Uterus (tissue), 4 donors: ENCODE measurements around the gene ACTN1. TPM values are rescaled to one million over a fixed set of nuclear protein-coding genes. Genes with fewer than 3 reads are reported as not detected.

Experiments used
- DNase-seq, 2 donors: peaks; one replicate each; pipeline ENCODE4 v3.0.0-alpha.2; 2019 to 2020
- H3K27ac ChIP-seq, 2 donors: fragments of 200-600 bp; sonication (generic); 1 replicate in 1 of 2; 2 replicates in 1 of 2; pipeline ENCODE4 v1.5.1; 2016 to 2018
- H3K27me3 ChIP-seq, 2 donors: fragments of 200-600 bp; sonication (generic); one replicate each; pipeline ENCODE4 v1.5.1; 2018 to 2019; ENCODE audit warnings: control low read depth in 1 of 2
- H3K36me3 ChIP-seq, 2 donors: fragments of 200-600 bp; sonication (generic); one replicate each; pipeline ENCODE4 v1.5.1; 2019; ENCODE audit warnings: control low read depth in 1 of 2
- H3K4me1 ChIP-seq, 2 donors: fragments of 200-600 bp; sonication (generic); one replicate each; pipeline ENCODE4 v1.5.1; 2018 to 2019; ENCODE audit warnings: control low read depth in 1 of 2
- H3K4me3 ChIP-seq, 2 donors: fragments of 200-600 bp; sonication (generic); 1 replicate in 1 of 2; 2 replicates in 1 of 2; pipeline ENCODE4 v1.5.1; 2018 to 2019; ENCODE audit warnings: mild to moderate bottlenecking in 1 of 2
- H3K9me3 ChIP-seq, 2 donors: fragments of 200-600 bp; sonication (generic); one replicate each; pipeline ENCODE4 v1.5.1; 2019; ENCODE audit warnings: control low read depth in 1 of 2
- CTCF ChIP-seq, 4 experiments: fragments of 200-600 bp in 2 of 4; fragments of 450-650 bp in 2 of 4; sonication (generic) in 2 of 4; IDR thresholded peaks; one replicate each; pipeline ENCODE4 v1.5.1; 2016 to 2019; ENCODE audit warnings: antibody characterized with exemption in 4 of 4, mild to moderate bottlenecking in 2 of 4, moderate library complexity in 1 of 4
- POLR2A ChIP-seq, 2 donors: fragments of 450-650 bp; IDR thresholded peaks; one replicate each; pipeline ENCODE4 v1.6.1; 2016; ENCODE audit warnings: antibody characterized with exemption in 2 of 2, mild to moderate bottlenecking in 1 of 2, moderate library complexity in 1 of 2
- intact Hi-C: fragments of 100-400 bp; cut with DNase I; formaldehyde crosslinking; loops from one replicate; pipeline ENCODE4 v1.15.1; 2023; ENCODE audit warnings: low total_unique reads
- total RNA-seq, 4 donors: library from RNA; depleted of rRNA in 3 of 4; stranded (reverse); fragments of >200 nt in 3 of 4; gene quantifications; one replicate each; pipeline versions ENCODE4 v1.1.0 to v1.2.4, GENCODE V29; 2014 to 2023
- donor health status: DM: yes; HTN: yes; CAD: no.

The ACTN1 gene
- total RNA-seq, 4 donors from 2014 or later, result 147 to 538 (median 343) TPM

GRCh38 chr14:68942296-68943035 lies 36.6 kb downstream of the ACTN1 start:
- Histone ChIP-seq H3K9me3 (no peaks in the 10 kb centered on the region), H3K27ac (peak overlapping the region; percentile 93 to 95), H3K4me3 (no peak overlapping the region), H3K27me3 (no peaks in the 10 kb centered on the region), H3K4me1 (peaks cover 25 to 41% of the 10 kb centered on the region in 2 donors), H3K36me3 (no peaks in the 10 kb centered on the region)
- TF ChIP-seq POLR2A (IDR thresholded peaks at IDR 0.05) (no peak), CTCF (IDR thresholded peaks at IDR 0.05) (no peak)
- no peak for DNase-seq
- intact Hi-C loops, result loop anchor here (5.0 kb wide), 1 partner anchor 35 kb away; the partner anchor contains the start of gene ACTN1

DNA sequence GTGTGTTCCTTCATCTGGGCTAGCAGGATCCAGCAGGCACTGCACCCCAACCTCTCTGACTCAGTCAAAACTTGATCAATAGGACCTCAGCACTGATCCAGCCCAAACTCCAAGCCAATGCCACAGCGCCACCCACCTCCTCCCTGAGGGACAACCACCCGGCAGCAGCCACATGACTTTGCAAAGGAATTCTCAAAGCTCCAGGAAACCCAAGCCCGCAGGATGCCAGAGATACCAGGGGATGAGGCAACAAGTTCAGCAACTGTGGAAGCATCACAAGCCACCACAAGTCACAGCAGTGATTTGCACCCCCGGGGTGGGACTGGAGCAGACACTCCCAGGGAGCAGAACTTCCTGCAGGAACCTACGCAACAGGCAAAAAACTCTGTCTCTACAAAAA lies 37.3 kb downstream of the ACTN1 start:
- DNase-seq, result peak in 1 of 2 donors; percentile 55
- TF ChIP-seq POLR2A (IDR thresholded peaks at IDR 0.05), result no peak
- peak in 3 of 4 experiments; percentile 2 to 28 (median 13) for TF ChIP-seq CTCF (IDR thresholded peaks at IDR 0.05)
- peak overlapping the region; percentile 93 to 95 for H3K27ac ChIP-seq
- no peaks in the 10 kb centered on the region for H3K36me3 ChIP-seq
- H3K27me3 ChIP-seq, result no peaks in the 10 kb centered on the region
- H3K4me1 ChIP-seq, result peaks cover 22 to 37% of the 10 kb centered on the region in 2 donors
- H3K9me3 ChIP-seq, result no peaks in the 10 kb centered on the region
- intact Hi-C loops, result loop anchor here (5.0 kb wide), 1 partner anchor 35 kb away; the partner anchor contains the start of gene ACTN1
- no peak overlapping the region for H3K4me3 ChIP-seq

DNA sequence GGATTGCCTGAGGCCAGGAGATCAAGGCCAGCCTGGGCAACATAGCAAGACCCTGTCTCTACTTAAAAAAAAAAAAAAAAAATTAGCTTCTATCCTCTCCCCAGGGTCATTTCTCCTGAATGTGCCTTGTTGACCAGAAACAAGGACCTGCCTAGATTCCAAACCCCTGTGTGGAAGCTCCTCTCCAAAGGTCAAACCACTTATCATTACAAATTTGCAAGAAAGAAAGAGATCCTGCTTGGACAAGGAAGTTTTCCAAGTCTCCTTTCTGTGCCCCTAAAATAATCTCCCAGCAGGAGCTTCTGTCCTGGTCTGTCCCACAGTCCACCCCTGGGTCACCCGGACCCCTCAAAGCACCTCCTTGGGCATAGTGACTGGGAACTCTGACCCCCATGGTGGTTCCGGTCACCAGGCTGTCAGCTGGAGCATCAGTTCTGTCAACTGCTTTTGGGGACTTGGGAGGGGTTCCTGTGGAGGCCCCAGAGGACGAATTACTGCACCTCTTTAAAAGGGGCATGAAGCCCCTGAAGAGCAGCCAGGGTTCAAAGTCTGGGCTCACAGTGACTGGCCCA lies 38.4 kb downstream of the ACTN1 start:
- H3K27me3 ChIP-seq, result no peaks in the 10 kb centered on the region
- no peaks in the 10 kb centered on the region for H3K36me3 ChIP-seq
- H3K4me1 ChIP-seq, result peaks cover 21 to 32% of the 10 kb centered on the region in 2 donors
- H3K4me3 ChIP-seq, result no peak overlapping the region
- no peak for DNase-seq
- TF ChIP-seq CTCF (IDR thresholded peaks at IDR 0.05), result no peak
- no peak for TF ChIP-seq POLR2A (IDR thresholded peaks at IDR 0.05)
- H3K27ac ChIP-seq, result peak overlapping the region; percentile 93 to 95
- H3K9me3 ChIP-seq, result no peaks in the 10 kb centered on the region
- intact Hi-C loops, result loop anchor here (5.0 kb wide), 1 partner anchor 37 kb away; the partner anchor contains the start of gene ACTN1

DNA sequence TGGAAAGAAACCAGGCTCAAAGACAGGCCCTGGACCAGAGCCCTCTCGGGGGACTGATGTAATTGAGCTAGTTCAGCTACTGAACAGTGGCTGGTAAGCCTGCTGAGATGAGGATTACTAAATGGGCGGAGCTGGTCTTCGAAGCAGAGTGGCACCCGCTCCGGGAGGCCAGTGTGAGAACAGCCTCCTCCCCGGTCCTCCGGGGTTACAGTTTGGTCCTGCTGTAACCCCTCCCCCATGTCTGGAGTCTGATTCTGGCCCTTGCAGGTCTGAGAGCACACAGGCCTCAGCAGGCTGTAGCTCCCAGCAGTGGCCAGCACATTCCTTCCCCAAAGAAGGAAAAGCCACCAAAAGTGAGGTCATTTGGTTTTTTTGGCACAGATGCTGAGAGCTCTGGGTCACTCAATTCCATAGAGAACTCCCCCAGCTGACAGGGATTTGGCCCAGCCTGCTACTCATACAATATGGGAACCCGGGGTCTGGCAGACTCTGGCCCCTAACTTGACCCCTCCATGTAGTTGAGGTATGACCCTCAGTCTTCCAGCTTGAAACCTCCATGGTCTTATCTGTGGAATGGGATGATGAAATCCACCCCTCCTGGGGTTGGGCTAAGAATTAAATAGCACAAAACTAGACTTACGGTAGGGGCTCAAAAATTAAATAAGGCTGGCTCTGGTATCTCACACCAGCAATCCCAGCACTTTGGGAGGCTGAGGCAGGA lies 39.0 kb downstream of the ACTN1 start:
- intact Hi-C loops, result loop anchor here (5.0 kb wide), 1 partner anchor 37 kb away; the partner anchor contains the start of gene ACTN1
- TF ChIP-seq CTCF (IDR thresholded peaks at IDR 0.05), result no peak
- TF ChIP-seq POLR2A (IDR thresholded peaks at IDR 0.05), result peak in 1 of 2 donors; percentile 26
- peak; percentile 77 to 80 for DNase-seq
- H3K27me3 ChIP-seq, result no peaks in the 10 kb centered on the region
- no peaks in the 10 kb centered on the region for H3K9me3 ChIP-seq
- no peaks in the 10 kb centered on the region for H3K36me3 ChIP-seq
- H3K4me1 ChIP-seq, result peaks cover 21 to 27% of the 10 kb centered on the region in 2 donors
- peak overlapping the region; percentile 93 to 95 for H3K27ac ChIP-seq
- no peak overlapping the region for H3K4me3 ChIP-seq
